SJSA1 (cell line): Measurements from ENCODE around the gene DNAH1. TPM values are rescaled to one million over a fixed set of nuclear protein-coding genes. Genes with fewer than 3 reads are reported as not detected.

ENCODE experiments used
- DNase-seq, 2 experiments: peaks; one replicate each; pipeline ENCODE4 v3.0.0-alpha.2; 2015 to 2020; ENCODE audit warnings: low spot score in 2 of 2, low read depth in 1 of 2
- H3K27ac ChIP-seq: fragments of 250-450 bp; sonication (Bioruptor Pico); 2 replicates; pipeline ENCODE4 v1.5.1; 2020; ENCODE audit warnings: mild to moderate bottlenecking, moderate library complexity
- H3K27me3 ChIP-seq: fragments of 250-450 bp; sonication (Bioruptor Pico); replicated peaks from 2 replicates; pipeline ENCODE4 v1.5.1; 2020; ENCODE audit warnings: mild to moderate bottlenecking, moderate library complexity
- H3K36me3 ChIP-seq: fragments of 250-450 bp; sonication (Bioruptor Pico); 2 replicates; pipeline ENCODE4 v1.5.1; 2020; ENCODE audit warnings: mild to moderate bottlenecking
- H3K4me1 ChIP-seq: fragments of 250-450 bp; sonication (Bioruptor Pico); replicated peaks from 2 replicates; pipeline ENCODE4 v1.6.1; 2021; ENCODE audit warnings: mild to moderate bottlenecking
- H3K4me3 ChIP-seq: fragments of 250-450 bp; sonication (Bioruptor Pico); 2 replicates; pipeline ENCODE4 v1.5.1; 2020; ENCODE audit warnings: mild to moderate bottlenecking
- H3K9me3 ChIP-seq: fragments of 250-450 bp; sonication (Bioruptor Pico); replicated peaks from 2 replicates; pipeline ENCODE4 v1.5.1; 2020; ENCODE audit warnings: mild to moderate bottlenecking
- total RNA-seq: library from RNA; depleted of rRNA; stranded (reverse); fragments of >200 nt; shearing (Covaris generic); gene quantifications from 2 replicates; pipeline ENCODE4 v1.2.3, GENCODE V29; 2014

Gene DNAH1
- total RNA-seq, 1 experiment from 2014 or later = 1.1 TPM

DNA sequence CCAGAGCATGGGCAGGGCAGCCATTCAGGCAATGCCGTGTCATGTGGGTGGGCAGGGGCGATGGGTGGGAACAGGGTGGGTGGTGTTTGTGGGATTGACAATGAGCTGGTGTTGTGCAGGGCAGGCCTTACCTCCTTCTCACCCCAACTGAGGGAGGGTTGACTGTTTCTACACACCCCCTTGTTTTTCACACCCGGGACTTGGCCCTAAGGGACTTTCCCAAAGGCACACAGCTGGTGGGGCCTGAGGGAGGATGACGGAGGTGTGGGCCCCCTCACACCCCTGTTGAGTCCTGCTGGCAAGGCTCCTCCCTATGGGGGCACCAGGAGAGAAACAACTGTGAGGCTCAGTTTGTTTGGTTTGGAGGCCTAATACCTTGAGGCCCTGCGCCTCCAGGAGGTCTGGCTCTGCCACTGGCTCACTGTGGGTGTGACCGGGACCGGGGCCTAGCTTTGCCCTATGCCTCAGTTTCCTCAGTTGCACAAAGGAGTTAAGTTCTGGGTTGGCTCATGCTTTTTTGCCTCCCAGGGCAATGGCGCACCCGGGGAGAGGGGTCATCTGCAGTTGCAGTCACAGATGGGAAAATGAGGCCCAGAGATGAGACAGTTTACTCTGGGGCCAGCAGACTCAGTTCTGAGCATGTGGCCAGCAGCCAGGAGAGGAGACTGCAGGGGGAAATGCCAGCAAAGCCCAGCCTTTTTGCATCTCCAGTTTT lies 5.1 kb upstream of the DNAH1 start:
- DNase-seq = no peak
- no peaks in the 10 kb centered on the region for H3K36me3 ChIP-seq
- no peaks in the 10 kb centered on the region for H3K9me3 ChIP-seq
- peaks cover 45% of the 10 kb centered on the region for H3K4me1 ChIP-seq
- no peak overlapping the region for H3K4me3 ChIP-seq
- H3K27me3 ChIP-seq = no peaks in the 10 kb centered on the region
- H3K27ac ChIP-seq = no peak overlapping the region

DNA sequence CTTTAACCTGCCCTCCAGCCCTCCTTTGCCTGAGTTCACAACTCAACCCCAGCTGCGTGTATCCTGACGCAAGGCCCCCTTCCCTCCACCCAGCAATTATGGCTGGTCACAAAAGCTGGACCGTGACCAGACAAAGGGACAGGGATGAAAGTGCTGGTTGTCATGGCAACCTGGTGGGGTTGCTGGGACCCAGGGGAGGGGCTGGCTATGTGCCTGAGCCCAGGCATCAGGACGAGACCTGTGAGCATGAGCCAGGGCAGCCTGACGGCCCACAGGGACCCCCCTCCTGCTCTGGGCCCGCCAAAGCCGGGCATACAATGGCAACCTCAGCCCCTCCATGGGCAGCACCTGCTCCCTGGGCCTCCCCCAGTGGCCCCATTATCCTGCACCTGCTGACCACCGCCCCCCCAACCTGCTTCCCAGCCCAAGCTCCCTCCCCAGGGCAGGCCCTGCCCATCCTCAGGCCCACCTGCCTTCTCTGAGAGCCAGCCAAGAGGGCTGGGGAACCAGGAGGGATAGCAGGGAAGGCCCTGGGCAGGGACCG lies 4.5 kb upstream of the DNAH1 start:
- no peaks in the 10 kb centered on the region for H3K9me3 ChIP-seq
- H3K4me1 ChIP-seq = peaks cover 45% of the 10 kb centered on the region
- no peaks in the 10 kb centered on the region for H3K27me3 ChIP-seq
- H3K27ac ChIP-seq = no peak overlapping the region
- no peak for DNase-seq
- no peak overlapping the region for H3K4me3 ChIP-seq
- H3K36me3 ChIP-seq = no peaks in the 10 kb centered on the region

DNA sequence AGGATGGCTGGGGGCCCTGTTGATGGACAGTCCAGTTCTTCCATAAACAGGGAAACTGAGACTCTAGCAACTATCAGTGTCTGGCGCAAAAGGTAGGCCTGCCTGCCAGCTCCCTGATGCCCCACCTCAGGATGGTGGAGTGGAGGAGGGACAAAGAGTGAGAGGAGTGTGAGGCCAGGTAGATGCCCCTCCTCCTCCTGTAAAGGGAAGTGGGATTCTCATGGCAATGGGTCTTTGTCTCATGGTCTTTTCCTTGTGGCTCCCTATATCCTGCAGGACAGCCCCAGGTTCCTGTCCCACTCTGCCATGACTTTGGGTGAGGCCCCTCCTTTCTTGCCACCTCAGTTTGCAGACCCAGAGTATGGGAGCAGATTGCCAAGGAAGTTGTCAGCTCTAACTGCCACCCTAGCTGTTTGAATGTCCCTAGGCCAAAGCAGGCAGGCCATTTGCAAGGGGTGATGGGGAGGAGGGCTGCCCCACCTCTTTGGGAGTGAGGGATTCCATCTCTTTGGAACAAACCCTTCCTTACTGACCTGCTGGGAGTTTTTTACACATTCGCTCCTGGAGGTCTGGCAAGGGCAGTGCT lies 2.8 kb upstream of the DNAH1 start:
- Histone ChIP-seq H3K9me3 (no peaks in the 10 kb centered on the region), H3K27me3 (no peaks in the 10 kb centered on the region), H3K4me1 (peaks cover 32% of the 10 kb centered on the region), H3K36me3 (no peaks in the 10 kb centered on the region), H3K4me3 (no peak overlapping the region), H3K27ac (peak overlapping the region; percentile 19; the same call in 1 of the 2 replicates)
- DNase-seq = no peak

DNA sequence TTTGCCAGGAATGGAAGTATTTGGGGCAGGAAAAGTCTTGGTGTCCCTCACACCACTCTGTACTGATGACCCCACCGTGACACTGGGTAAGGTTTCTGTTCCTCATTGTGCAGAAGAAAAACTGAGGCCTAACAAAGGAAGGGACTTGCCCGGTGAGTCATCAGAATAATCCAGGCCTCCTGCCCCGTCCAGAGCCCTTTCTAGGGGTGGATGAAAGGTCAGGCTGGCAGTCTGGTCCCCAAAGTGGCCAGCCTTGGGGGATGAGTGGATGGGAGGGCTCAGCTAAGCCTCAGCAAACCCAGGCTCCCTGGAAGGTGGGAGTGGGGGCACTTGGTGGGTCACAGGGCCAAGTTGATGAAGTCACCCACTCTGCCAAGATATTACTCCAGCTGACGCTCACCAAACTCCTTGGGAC lies 2.3 kb upstream of the DNAH1 start:
- no peaks in the 10 kb centered on the region for H3K9me3 ChIP-seq
- peak overlapping the region; percentile 19 for H3K27ac ChIP-seq
- H3K36me3 ChIP-seq = no peaks in the 10 kb centered on the region
- DNase-seq = peak; percentile 64 to 69
- no peak overlapping the region for H3K4me3 ChIP-seq
- no peaks in the 10 kb centered on the region for H3K27me3 ChIP-seq
- H3K4me1 ChIP-seq = peaks cover 32% of the 10 kb centered on the region

DNA sequence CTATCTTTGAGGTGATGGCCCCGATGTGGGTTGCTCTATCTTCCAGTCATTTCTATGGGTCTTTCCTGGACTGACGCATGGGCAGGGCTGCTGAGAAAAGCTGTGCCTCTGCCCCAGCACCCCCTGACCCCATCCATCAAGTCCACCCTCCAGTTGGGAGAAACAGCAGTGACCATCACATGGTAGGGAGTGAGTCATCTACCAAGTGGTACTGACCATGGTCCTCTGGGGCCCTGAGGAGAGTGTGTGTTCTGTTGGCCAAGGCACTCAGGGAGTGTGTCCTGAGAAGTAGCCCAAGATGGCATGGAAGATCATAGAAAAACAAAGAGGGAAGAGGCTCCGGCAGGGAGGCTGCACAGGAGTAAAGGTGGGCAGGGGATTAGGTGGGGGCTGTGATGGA lies 1.6 kb upstream of the DNAH1 start:
- Histone ChIP-seq H3K27me3 (no peaks in the 10 kb centered on the region), H3K27ac (no peak overlapping the region), H3K9me3 (no peaks in the 10 kb centered on the region), H3K4me3 (no peak overlapping the region), H3K4me1 (peaks cover 32% of the 10 kb centered on the region), H3K36me3 (no peaks in the 10 kb centered on the region)
- no peak for DNase-seq

DNA sequence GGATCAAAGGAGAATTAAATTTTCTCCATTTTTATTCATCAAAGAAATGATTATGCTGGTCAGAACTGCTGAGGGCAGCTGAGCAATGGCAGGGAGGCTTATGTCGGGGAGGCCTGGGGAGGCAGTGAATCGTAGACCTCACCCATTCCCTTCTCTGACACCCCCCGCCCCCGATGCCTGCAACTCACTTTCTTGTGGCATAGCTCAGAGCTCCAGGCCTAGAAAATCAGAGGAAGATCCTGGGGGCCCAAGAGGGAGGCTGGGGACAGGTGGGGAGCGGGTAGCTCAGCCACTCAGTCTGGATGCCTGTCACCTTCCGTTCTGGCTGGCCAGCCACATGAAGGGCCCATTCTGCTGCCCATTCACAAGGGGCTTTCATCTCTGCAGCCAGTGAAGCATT lies 1.1 kb upstream of the DNAH1 start:
- Histone ChIP-seq H3K9me3 (no peaks in the 10 kb centered on the region), H3K36me3 (no peaks in the 10 kb centered on the region), H3K4me1 (peaks cover 32% of the 10 kb centered on the region), H3K27me3 (no peaks in the 10 kb centered on the region), H3K4me3 (no peak overlapping the region), H3K27ac (no peak overlapping the region)
- no peak for DNase-seq

DNA sequence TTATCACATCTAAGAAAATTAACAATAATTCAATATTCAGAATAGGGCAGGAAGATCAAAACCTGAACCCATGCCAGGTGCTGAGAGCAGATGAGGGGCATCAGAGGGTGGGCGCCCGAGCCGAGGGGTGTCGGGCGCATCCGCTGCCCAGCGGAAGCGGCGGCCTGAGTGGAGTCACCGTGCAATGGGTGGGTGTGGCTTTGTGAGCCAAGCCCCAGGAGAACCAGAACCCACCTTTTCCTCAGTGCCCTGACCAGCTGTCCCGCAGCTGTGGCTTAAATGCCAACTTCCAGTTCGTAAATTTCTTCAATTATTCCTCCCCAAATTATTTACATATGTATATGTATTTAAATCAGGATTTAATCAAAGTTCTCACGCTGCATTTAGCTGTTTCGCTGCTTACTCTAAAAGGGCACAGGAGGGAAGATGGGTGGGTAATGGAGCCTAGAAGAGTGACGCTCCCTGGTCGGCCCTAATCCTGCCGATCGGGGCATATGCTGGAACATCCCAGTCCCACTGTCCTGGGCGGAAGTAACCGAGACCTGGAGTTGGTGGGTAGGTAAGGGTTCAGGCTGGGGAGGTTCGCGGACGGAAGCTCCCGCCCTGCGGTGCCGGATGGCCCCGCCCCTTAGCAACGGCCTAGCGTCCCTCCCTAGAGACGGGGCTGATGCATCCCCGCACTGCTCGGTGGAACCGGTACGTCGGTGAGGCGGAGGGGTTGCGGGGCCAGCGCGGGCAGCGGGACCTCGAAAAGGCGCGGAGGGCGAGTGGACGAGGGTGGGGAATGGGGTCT lies 1.3 kb downstream of the DNAH1 start:
- Histone ChIP-seq H3K9me3 (no peaks in the 10 kb centered on the region), H3K4me1 (peaks cover 18% of the 10 kb centered on the region), H3K4me3 (no peak overlapping the region), H3K27me3 (no peaks in the 10 kb centered on the region), H3K36me3 (no peaks in the 10 kb centered on the region), H3K27ac (no peak overlapping the region)
- DNase-seq = no peak

DNA sequence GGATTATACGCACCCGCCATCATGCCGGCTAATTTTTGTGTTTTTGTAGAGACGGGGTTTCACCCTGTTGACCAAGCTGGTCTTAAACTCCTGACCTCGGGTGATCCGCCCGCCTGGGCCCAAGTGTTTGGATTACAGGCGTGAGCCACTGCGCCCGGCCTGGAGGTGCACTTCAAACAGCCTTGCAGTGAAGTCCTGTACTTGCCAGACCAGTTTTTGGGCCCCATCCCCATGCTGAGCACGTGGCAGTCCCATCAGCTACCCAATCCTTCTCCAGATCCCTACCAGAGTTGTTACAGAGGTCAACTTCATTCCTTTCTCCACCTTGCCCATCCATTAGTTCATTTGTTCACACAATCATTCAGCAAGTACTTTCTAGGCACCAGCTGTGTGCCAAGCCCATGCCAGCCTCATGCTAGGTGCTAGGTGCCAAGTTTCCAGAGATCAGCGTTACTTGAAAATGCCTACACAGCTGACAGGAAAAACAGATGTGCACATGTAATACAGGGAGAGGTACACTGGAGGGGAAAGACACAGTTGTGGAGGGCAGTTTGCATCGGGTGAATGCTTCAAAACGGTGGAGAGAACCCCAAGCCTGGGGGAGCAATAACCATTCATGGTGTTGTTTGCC lies 2.2 kb downstream of the DNAH1 start:
- peaks cover 14% of the 10 kb centered on the region for H3K4me1 ChIP-seq
- H3K27ac ChIP-seq = no peak overlapping the region
- no peak for DNase-seq
- no peaks in the 10 kb centered on the region for H3K9me3 ChIP-seq
- H3K36me3 ChIP-seq = no peaks in the 10 kb centered on the region
- no peak overlapping the region for H3K4me3 ChIP-seq
- H3K27me3 ChIP-seq = no peaks in the 10 kb centered on the region

DNA sequence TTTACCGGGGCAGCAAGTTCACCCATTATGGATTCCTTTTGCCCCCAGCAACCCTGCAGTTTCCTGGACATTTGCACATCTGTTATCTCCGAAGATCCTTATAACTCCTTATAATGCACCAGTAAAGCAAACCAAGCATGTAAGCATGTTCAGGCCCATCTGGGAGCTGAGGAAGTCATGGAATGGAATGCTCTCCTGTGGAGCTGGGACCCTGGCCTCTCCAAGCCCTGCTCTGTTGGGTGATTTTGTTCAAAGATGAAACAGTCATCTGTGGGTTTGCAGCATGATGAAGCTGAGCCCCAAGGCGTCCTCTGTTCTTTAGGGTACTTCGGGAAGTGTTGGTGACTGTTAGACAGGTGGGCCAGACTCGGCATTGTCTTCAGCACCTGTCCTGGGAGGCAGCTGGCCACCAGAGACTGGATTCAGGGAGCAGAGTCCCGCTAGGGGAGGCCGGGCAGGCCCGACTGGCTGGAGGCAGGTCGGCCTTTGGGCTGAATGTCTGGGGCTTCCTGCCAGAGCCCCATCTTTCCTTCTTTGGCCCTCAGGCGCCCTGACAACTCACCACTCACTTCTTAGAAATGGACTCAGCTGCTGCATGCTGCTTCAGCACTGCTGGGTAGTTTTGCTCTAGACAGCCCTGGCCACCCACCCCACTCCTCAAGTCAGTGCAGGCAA lies 3.9 kb downstream of the DNAH1 start:
- H3K4me3 ChIP-seq = no peak overlapping the region

DNA sequence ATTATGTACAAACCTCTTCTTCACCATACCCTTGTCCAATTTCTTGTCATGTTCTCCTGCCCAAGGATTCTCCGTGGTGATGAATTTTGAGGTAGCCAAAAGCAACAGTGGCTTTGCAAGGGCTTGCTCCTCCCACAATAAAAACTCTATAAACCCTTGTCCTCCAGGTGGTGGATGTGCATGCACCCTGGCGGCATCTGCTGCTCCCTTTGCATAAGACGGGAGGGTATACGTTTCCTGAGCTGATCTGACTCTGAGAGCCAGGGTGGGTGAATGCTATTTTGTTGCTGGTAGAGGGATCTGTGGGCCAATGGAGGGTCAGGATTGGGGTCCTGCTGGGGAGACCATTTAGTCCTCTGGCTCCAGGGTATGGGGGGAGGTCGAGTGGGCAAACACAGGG lies 5.4 kb downstream of the DNAH1 start:
- no peaks in the 10 kb centered on the region for H3K9me3 ChIP-seq
- no peaks in the 10 kb centered on the region for H3K4me1 ChIP-seq
- no peaks in the 10 kb centered on the region for H3K27me3 ChIP-seq
- no peak overlapping the region for H3K27ac ChIP-seq
- no peak for DNase-seq
- H3K36me3 ChIP-seq = no peaks in the 10 kb centered on the region
- no peak overlapping the region for H3K4me3 ChIP-seq

More for the DNA sequence above, 3.9 kb downstream of the DNAH1 start:
- Histone ChIP-seq H3K36me3 (no peaks in the 10 kb centered on the region), H3K4me1 (no peaks in the 10 kb centered on the region), H3K27me3 (no peaks in the 10 kb centered on the region), H3K9me3 (no peaks in the 10 kb centered on the region), H3K27ac (no peak overlapping the region)
- no peak for DNase-seq

DNA sequence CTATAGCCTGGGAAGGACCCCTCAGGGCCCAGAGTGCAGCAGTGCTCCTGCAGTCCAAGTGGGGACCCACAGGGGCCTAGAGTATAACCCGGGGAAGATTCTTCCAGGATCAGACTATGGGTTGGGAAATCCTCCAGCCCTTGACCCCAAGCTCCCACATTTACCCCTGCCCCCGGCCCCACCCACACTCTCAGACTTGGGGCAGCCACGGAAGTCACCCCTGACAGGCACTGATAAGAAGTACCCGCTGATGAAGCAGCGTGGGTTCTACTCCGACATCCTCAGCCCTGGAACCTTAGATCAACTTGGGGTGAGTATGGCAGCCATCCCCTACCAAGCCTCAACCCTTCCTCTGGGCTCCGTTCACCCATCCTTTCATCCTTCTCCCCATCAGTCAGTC lies 6.3 kb downstream of the DNAH1 start:
- no peaks in the 10 kb centered on the region for H3K9me3 ChIP-seq
- no peak overlapping the region for H3K27ac ChIP-seq
- no peak for DNase-seq
- H3K36me3 ChIP-seq = no peaks in the 10 kb centered on the region
- H3K4me1 ChIP-seq = no peaks in the 10 kb centered on the region
- no peaks in the 10 kb centered on the region for H3K27me3 ChIP-seq
- H3K4me3 ChIP-seq = no peak overlapping the region

DNA sequence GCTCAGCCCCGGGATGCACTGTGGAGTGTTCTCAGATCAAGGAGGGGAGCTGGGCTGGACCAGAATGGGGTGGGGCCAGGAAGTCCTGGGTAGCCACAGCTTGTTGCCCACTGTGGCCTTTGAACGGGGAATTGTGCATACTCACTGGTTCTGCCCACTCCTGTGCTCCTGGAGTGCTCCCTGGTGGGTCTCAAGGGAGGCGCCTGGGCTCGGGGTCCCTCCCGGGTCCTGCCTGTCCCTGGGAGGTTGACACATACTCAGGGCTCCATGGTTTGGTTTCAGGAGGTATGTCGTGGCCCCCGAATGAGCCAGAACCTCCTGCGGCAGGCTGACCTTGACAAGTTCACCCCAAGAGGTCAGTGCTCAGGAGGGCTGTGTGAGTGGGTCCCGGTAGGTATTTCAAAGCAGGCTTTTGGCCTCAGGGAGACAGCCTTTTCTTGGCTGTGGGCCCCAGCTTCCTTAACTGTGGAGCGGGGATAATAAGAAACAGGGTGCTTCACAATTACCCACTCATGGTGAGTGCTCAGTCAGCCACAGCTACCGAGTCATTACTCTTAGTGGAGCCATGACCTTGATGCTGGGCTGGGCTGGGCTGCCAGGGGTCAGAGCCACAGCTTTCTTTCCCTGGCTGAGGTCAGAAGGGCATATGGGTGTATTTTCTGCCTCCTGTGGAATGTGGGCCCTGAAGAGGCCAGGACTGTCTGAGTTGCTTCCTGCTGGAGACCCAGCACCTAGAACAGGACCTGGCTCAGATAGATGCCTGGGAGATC lies 7.6 kb downstream of the DNAH1 start:
- H3K27me3 ChIP-seq = no peaks in the 10 kb centered on the region
- H3K27ac ChIP-seq = no peak overlapping the region
- H3K9me3 ChIP-seq = no peaks in the 10 kb centered on the region
- no peaks in the 10 kb centered on the region for H3K36me3 ChIP-seq
- no peak overlapping the region for H3K4me3 ChIP-seq
- H3K4me1 ChIP-seq = no peaks in the 10 kb centered on the region
- no peak for DNase-seq

DNA sequence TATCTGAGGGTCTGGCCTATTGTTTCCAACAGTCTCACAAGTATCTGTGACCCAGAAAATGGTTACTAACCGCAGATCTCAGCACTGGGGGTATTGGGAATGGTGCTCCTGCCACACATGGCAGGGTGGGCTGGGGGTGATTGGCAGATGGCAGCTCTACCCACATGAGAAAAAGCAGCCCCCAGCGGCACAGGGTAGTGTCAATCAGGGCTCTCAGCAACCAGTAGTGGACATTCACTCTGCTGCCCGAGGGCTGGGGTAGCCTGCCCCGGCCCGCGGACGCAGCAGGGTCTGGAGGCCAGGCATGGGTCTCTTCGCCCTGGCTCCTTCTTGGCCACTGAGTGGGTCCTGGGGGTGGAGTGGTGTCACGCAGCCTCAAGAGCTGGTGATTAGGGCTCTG lies 8.6 kb downstream of the DNAH1 start:
- Histone ChIP-seq H3K4me1 (no peaks in the 10 kb centered on the region), H3K36me3 (no peaks in the 10 kb centered on the region), H3K4me3 (no peak overlapping the region), H3K27ac (no peak overlapping the region), H3K27me3 (no peaks in the 10 kb centered on the region), H3K9me3 (no peaks in the 10 kb centered on the region)
- DNase-seq = no peak
